ENCODE measurements around the gene RIN1.

RIN1 gene

DNA sequence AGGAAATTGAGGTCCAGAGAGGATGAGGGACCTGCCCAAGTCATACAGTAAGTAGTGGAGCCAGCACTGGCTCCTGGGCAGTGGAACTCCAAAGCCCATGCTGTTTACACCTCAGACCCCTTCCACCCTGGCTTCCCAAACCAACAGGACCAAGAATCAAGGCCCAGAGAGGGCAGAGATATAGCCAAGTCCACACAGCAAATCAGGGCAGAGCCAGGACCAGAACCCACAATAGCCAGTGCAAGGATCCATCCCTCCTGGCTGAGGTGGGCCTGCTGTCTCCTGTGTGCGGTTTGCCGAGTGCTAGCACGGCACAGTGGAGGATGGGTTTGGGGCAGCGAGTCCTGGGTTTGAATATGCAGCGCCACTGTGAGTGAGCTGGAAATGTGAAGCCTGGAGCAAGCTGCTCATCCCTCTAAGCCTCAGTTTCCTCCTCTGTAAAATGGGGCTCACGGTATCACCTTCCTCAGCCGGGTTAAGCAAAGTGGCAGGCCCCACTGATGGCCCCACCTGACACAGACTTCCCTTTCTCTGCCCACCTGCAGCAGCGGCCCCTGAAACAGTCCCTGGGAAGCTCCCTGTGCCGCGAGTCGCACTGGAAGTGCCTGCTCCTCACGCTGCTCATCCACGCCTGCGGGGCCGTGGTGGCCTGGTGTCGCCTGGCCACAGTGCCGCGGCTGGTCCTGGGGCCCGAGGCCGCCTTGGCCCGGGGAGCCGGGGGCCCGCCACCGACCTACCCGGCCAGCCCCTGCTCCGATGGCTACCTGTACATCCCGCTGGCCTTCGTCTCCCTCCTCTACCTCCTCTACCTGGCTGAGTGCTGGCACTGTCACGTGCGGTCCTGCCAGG is 42.2 kb downstream of the RIN1 start:
- DNase-seq, result no peak

DNA sequence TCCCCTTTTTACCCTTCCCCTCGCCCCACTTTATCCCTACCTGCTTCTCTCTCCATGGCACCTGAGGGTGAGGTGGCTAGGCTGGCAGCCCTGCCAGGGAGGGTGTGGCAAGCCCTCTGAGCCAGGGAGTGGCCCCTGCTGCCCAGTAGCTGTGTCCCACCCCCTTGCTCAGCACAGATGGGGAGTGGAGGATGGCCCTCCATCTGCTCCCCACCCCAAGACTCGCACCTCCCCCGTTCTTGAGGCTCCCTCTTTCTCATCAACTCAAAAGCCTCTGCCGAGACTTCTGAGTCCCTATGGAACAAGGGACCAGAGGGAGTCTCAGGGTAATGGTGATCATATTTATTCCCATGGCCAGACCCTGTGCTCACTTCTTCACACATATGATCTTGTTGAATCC is 42.9 kb downstream of the RIN1 start:
- no peak for DNase-seq

- no peak for DNase-seq
These were observed 43.5 kb downstream of the RIN1 start for GRCh38 chr11:66292543-66293332.

GRCh38 chr11:66291706-66292542 is 44.3 kb downstream of the RIN1 start, which contains the start of gene TMEM151A:
Gene TMEM151A, plus strand, starts transcription at chr11:66291894. Its CDS starts 120 bp downstream, at chr11:66292014.
- no peak for DNase-seq

DNA sequence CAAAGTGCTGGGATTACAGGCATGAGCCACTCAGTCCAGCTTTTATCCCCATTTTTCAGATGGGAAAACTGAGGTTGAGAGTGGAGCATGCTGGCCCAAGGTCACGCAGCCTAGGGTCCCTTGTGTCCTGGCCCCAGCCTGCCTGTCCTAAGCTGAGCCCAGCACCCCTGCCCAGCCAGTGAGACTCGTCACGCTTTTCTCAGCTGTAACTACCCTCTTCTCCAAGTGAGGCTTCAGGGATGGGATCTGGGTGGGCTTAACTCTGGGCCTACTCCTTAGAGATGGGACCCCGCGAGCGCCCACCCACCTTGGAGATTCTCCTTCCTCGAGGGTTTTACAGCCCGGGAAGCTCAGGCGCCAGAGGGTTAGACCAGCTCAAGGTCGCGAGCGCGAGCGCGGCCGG is 44.9 kb downstream of the RIN1 start:
- no peak for DNase-seq

GRCh38 chr11:66290330-66290621 is 46.0 kb downstream of the RIN1 start:
- DNase-seq, result no peak

DNA sequence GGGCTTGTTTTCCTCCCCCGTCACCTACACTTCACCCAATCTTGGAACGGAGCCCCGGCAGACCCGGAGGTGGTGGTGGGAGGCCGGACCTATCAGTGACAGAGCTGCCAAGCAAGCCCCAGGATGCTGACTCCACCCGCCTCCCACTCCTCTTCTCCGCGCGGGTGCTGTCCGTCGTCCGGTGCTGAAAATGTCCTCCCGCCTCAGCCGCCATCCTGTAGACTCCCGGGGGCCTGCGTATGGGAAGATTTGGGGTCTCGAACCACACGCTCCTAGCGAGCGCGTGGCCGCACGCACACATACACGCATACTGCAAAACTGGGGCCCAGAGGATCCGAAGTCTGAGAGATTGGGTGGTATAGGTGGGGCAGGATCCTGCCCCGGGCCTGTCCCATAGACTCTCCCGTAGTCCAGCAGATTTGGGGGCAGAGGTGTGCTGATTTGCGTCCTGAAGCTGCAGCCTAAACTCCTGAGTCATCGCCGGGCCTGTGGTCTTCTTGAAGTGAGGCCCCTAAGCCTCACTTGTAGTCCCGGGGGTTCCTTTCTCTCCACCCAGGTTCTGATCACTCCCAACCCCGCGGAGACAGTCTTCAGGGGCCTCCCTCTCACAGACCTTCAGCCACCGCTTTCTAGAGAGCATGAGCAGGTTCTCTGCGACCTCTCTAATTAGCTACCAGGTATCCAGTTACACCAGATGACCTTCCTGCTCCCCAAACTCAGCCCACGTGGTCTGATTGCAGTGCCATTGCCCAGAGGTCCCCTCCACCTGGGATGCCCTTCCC is 46.5 kb downstream of the RIN1 start:
- DNase-seq, result no peak

DNA sequence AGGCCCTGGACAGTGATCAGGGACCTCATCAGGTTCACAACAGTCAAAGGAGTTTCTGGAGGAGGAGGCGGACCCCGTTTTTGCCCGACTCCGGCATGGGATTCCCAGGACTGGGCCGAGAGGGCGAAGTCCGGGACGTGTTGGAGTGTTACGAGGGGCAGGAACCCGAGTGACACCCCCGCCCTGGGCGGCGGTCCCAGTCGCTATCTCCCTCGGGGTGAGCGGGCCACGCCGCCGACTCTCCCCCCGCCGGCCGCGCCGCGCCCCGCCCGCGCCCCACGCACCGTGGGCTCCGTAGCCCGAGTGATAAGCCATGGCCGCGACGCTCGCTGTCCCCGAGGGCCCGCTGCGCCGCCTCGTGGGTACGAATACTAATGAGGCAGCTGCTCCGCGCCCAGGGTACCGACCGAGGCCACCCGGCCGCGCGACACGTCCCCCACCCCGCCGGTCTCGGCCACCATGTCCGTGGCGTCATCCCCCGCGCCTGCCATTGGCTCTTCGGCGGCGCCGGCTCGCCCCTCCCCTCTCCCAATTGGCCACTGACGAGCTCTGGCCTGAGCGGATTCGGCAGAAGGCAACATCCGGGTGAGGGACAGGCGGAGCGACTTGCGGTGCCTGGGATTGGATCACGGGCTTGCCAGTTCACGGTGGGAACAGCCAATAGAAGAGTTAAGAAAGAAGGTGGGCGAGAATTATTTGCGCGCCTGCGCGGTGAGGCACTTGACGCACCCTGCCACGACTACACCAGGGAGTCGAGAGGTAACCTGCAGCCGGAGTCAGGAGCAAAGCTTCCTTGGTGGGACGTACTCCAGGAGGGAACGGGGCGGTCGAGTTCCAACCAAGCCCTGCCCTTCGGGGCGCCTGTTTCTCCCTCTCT is 47.3 kb downstream of the RIN1 start, which contains the start of gene YIF1A:
TSS of gene YIF1A (minus strand) at position 473 of the 877 bp plus-strand sequence. CDS start at position 315, 158 bp downstream.
- DNase-seq, result peak; percentile 100

- DNase-seq, result peak; percentile 10
These were observed 48.2 kb downstream of the RIN1 start for GRCh38 chr11:66287889-66288670.

DNA sequence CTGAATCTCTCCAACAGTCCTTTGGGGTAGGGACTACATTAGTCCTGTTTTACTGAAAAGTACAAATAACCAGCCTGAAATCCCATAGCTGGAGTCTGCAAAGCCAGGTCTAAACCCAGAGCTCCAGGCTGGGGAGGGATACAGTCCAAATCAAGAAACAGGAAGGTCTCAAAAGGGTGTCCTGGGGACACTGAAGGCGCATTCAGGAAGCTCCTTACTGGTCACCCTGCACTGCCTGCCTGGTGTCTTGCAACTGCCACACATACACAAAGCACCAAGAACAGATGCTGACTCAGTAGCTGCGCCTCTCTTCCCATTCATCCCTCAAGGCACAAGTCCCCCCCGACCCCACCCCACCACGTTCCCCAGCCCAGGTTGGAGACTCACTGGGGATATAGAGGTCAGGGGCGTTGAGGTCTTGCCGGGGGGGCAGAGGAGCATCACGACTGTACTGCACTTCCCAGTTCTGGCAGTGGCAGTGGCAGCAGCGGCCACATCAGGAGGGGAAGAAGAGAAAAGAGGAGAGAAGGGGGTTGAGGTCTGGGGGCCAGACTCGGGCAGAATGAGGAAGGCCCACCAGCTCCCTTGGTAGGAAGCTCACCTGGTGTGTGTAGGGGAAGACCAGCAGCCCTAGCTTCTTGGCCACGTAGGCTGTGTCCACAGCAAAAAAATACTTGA is 48.9 kb downstream of the RIN1 start:
- no peak for DNase-seq

DNA sequence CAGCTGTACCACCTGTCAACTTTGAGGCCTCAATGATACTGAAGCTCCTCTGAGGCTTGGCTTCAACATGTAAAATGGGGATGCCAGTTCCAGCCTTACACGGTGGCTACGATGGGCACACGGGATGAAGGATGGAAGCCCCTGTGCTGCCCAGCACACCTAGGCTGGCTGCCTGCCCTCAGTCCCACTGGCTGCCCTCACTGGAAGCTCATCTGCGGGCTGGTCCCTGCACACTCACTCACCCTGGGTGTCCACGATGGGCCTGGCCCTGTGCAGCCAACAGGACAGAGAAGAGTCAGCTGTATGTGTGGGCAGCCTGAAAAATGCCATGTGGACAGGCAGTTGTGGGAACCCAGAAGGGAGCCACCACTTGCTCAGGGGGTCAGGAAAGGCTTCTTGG is 49.5 kb downstream of the RIN1 start:
- no peak for DNase-seq

DNA sequence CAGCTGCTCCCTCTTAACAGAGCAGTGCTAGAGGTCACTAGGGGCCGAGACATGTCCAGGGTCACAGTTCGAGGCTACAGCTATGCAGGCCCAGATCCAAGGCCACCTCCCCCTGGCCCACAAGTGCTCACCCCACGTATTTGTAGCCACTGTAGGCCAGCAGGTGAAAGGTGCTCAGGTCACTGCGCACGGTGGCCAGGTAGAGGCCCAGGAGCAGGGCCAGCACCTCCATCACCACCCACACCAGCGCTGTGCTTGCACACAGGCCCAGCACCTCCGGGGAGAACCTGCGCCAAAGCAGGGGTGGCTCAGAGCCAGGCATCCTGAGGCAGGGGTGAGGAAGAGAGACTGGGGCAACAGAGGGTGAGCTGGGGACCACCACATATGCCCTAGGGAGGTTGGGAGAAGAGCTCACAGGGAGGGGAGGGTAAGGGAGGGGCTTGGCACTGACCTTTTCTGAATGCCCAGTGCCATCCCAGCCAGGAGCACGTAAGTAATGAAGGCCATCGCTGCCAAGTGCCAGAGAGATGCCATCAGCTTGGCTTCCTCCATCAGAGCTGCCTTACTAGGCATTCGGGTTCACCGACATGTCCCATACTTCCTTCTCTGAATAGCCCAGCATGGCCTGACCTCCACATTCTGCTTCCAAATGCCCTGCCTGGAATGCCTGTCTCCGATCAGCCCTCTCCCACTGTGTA is 50.8 kb downstream of the RIN1 start:
- no peak for DNase-seq

DNA sequence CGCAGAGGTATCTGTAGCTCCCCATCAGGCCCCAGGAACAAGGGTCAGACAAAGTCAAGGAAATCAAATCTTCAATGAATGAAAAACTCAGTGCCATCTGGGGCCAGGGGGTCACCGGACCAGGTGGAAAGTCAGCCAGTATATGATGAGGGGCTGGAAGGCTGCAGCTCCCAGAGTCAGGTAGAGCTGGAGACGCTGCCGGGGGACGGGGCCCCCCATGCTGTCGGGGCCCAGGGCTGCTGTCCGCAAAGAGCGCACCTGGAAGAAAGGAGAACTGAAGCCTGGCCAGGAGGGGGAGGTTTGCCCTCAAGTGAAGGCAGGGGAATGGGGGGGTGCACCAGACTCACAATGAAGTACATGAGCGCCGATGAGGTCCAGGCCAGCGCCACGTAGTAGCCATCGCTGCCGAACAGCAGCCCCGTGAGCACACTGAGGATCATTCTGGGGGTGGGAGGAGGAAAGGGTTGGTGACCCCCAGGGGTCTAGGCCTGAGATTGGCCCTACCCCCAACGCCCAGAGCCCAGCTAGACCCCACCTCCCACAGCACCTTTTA is 51.6 kb downstream of the RIN1 start:
- no peak for DNase-seq

- DNase-seq, result no peak
These were observed 52.7 kb downstream of the RIN1 start for GRCh38 chr11:66283461-66284105.

DNA sequence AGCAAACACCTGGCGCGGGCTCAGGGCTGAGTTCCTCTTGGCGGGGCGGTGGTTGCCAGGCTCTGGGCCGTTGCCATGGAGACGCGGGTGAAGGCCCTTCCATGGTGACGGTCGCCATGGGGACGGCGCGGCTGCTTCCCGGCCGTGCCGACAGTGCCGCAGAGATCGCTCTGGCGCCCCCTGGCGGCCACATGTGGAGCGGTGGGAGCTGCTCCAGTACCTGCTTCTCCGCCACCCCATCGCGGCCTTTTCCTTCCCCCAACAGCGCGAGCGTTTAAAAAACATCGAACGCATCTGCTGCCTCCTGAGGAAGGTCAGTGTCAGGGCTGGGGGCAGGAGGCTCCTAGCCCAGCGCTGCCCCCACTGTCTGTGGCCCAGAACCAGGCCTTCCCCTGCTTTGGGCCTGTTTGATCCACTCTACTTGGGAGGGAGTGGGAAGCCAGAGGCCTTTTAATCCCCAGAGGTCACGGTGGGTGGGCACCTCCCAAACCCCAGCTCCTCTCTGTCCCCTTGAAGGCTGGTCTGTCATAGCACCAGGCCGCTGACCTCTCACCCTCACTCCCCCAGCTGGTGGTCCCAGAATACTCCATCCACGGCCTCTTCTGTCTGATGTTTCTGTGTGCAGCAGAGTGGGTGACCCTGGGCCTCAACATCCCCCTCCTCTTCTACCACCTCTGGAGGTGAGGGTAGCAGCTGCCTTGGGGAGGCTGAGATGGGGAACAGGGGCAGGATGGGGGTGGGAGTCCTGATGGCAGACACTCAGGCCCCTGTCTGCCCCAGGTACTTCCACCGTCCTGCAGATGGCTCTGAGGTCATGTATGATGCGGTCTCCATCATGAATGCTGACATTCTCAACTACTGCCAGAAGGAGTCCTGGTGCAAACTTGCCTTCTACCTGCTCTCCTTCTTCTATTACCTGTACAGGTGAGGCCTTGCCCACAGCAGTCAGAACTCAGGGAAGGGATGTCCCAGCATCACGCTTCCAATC is 53.5 kb downstream of the RIN1 start:
- peak; percentile 89 for DNase-seq

Data from HCEC 1CT (cell line).